ENCODE data around the gene SKI.

GRCh38 chr1:2317230-2318065 lies 89.3 kb downstream of the SKI start:
- TF ChIP-seq CTCF (conservative IDR thresholded peaks at IDR 0.05; ENCODE audit: low read depth in 2 of 2) (no peak), POLR2AphosphoS5 (IDR thresholded peaks at IDR 0.05; ENCODE audit: low read depth) (no peak), EZH2 (IDR thresholded peaks at IDR 0.05; ENCODE audit: low read depth, unreplicated experiment) (no peak), CREB1 (CRISPR knock-in tag; IDR thresholded peaks at IDR 0.05; ENCODE audit: low read depth) (no peak), JUNB (IDR thresholded peaks at IDR 0.05; ENCODE audit: unreplicated experiment) (no peak), EZH2phosphoT487 (IDR thresholded peaks at IDR 0.05; ENCODE audit: unreplicated experiment) (no peak)

Data from GM23338 (cell line).